GM12878 (cell line): ENCODE measurements around the gene NUBP1. TPM values are rescaled to one million over a fixed set of nuclear protein-coding genes. Genes with fewer than 3 reads are reported as not detected.
A peak's percentile ranks its signal among the peaks of the same experiment; 100 is the strongest.

Experiments
- BACH1 ChIP-seq: fragments of 450-650 bp; IDR thresholded peaks from 2 replicates; pipeline ENCODE4 v1.6.1; 2017; ENCODE audit warnings: mild to moderate bottlenecking, borderline replicate concordance
- CBX5 ChIP-seq: sonication (generic); IDR thresholded peaks from 2 replicates; pipeline ENCODE4 v1.6.1; 2016; ENCODE audit warnings: low read depth, moderate library complexity, mild to moderate bottlenecking, inconsistent platforms
- CEBPB ChIP-seq, 2 experiments: fragments of 150-350 bp in 1 of 2; IDR thresholded peaks; 2 replicates each; pipeline ENCODE4 v1.6.1; 2012 to 2014; ENCODE audit warnings: low read depth in 2 of 2, low read length in 2 of 2, borderline replicate concordance in 1 of 2, inconsistent platforms in 1 of 2
- CTCF ChIP-seq, 3 experiments: IDR thresholded peaks in 2 of 3; conservative IDR thresholded peaks in 1 of 3; 2 replicates each; pipeline ENCODE4 v1.5.1; 2011; ENCODE audit warnings: low read depth in 3 of 3, low read length in 3 of 3, mild to moderate bottlenecking in 3 of 3, control low read depth in 2 of 3, moderate library complexity in 2 of 3, inconsistent platforms in 1 of 3, mixed read lengths in 1 of 3; ENCODE audit not compliant: control insufficient read depth in 2 of 3, insufficient read depth in 1 of 3; ENCODE audit errors: extremely low read depth in 1 of 3
- HDAC2 ChIP-seq: fragments of 200-600 bp; sonication (generic); IDR thresholded peaks from 2 replicates; pipeline ENCODE4 v1.6.1; 2017
- IRF4 ChIP-seq: IDR thresholded peaks from 2 replicates; pipeline ENCODE4 v1.6.1; 2011; ENCODE audit warnings: low read depth, low read length
- MEF2A ChIP-seq: IDR thresholded peaks from 2 replicates; pipeline ENCODE4 v1.6.1; 2011; ENCODE audit warnings: low read depth, mild to moderate bottlenecking, low read length, moderate library complexity; ENCODE audit not compliant: insufficient read depth
- MLLT1 ChIP-seq: fragments of 450-650 bp; IDR thresholded peaks from 2 replicates; pipeline ENCODE4 v1.6.1; 2016; ENCODE audit warnings: mild to moderate bottlenecking
- MYC ChIP-seq: IDR thresholded peaks from 2 replicates; pipeline ENCODE4 v1.6.1; 2011; ENCODE audit warnings: mild to moderate bottlenecking, low read length, moderate library complexity, inconsistent platforms; ENCODE audit not compliant: insufficient read depth, insufficient replicate concordance, insufficient read length, severe bottlenecking
- NBN ChIP-seq: fragments of 450-650 bp; IDR thresholded peaks from 2 replicates; pipeline ENCODE4 v1.6.1; 2016
- NFYB ChIP-seq: IDR thresholded peaks from 2 replicates; pipeline ENCODE4 v1.6.1; 2011; ENCODE audit warnings: low read depth, mild to moderate bottlenecking, low read length, improper control_type of control experiment, moderate library complexity; ENCODE audit not compliant: insufficient read depth
- NR2F1 ChIP-seq: fragments of 450-650 bp; conservative IDR thresholded peaks from 2 replicates; pipeline ENCODE4 v1.6.1; 2017; ENCODE audit warnings: mild to moderate bottlenecking
- RAD21 ChIP-seq: IDR thresholded peaks from 2 replicates; pipeline ENCODE4 v1.6.1; 2011; ENCODE audit warnings: mild to moderate bottlenecking, low read depth, low read length, moderate library complexity; ENCODE audit not compliant: insufficient read depth
- RELB ChIP-seq: fragments of 450-650 bp; IDR thresholded peaks from 2 replicates; pipeline ENCODE4 v1.6.1; 2017; ENCODE audit warnings: low read depth, mild to moderate bottlenecking, moderate library complexity
- RUNX3 ChIP-seq: IDR thresholded peaks from 2 replicates; pipeline ENCODE4 v1.6.1; 2012; ENCODE audit warnings: low read length, inconsistent platforms
- SKIL ChIP-seq: fragments of 450-650 bp; IDR thresholded peaks from 2 replicates; pipeline ENCODE4 v1.6.1; 2017; ENCODE audit warnings: mild to moderate bottlenecking, low read depth, inconsistent platforms; ENCODE audit not compliant: poor library complexity, severe bottlenecking
- SUZ12 ChIP-seq: fragments of 200-600 bp; sonication (generic); IDR thresholded peaks from one replicate; pipeline ENCODE4 v1.6.1; 2018; ENCODE audit warnings: antibody characterized with exemption, mild to moderate bottlenecking; ENCODE audit not compliant: unreplicated experiment
- ZBTB11 ChIP-seq: fragments of 450-650 bp; formaldehyde crosslinking; IDR thresholded peaks from 2 replicates; pipeline ENCODE4 v1.5.0; 2022; ENCODE audit warnings: mild to moderate bottlenecking, missing genetic modification characterization
- polyA plus RNA-seq, 11 experiments: library from polyadenylated mRNA; depleted of rRNA in 4 of 11; unstranded in 6 of 11; stranded (reverse) in 5 of 11; fragments of >200 nt; fragmentation: Nextera tagmentation in 4 of 11; fragmentation: Illumina TruSeq in 1 of 11; extraction: Ambion mirVana in 4 of 11; extraction: Trizol in 1 of 11; gene quantifications; 1 replicate in 1 of 11; 2 replicates in 10 of 11; pipeline versions ENCODE4 v1.2.1 to v1.2.3, GENCODE V29; 2011 to 2016; ENCODE audit warnings: inconsistent platforms in 2 of 11, missing spikeins in 2 of 11, low read depth in 1 of 11
- total RNA-seq, 4 experiments: library from RNA; depleted of rRNA in 3 of 4; stranded (reverse); fragments of >200 nt in 3 of 4; fragmentation: Illumina TruSeq in 1 of 4; extraction: Trizol in 1 of 4; gene quantifications; 2 replicates each; pipeline versions ENCODE4 v1.2.1 to v1.2.3, GENCODE V29; 2013 to 2021

The NUBP1 gene
- total and polyA plus RNA-seq, 10 of the 15 experiments (the other 5 are each of a cell fraction or from before 2014, with no cell fraction given) = 31.0 to 74.9 (median 58.3) TPM

- TF ChIP-seq SKIL = peak; percentile 89
- peak in 1 of 2 experiments; percentile 62; a peak in 1 of 4 replicates for TF ChIP-seq CEBPB (IDR thresholded peaks at IDR 0.05; ENCODE audit: borderline replicate concordance in 1 of 2, low read depth in 2 of 2, low read length in 2 of 2)
- TF ChIP-seq RELB = peak; percentile 91
- no peak for TF ChIP-seq BACH1
- TF ChIP-seq NFYB = no peak
- TF ChIP-seq NBN = peak; percentile 80; the same call in 1 of the 2 replicates
- peak; percentile 17; the same call in 1 of the 2 replicates for TF ChIP-seq RAD21
- TF ChIP-seq NR2F1 = 0 out of 2 replicates have a peak, but pooled peaks have one; percentile 46
- TF ChIP-seq ZBTB11 = no peak
- TF ChIP-seq IRF4 = no peak; the same call in 1 of the 2 replicates
- TF ChIP-seq CBX5 = no peak
- TF ChIP-seq CTCF (IDR thresholded peaks at IDR 0.05 in 2 of 3, conservative IDR thresholded peaks at IDR 0.05 in 1 of 3; ENCODE audit: control insufficient read depth in 2 of 3, extremely low read depth in 1 of 3, insufficient read depth in 1 of 3, low read depth in 3 of 3, low read length in 3 of 3) = peak; percentile 8 to 25 (median 23); a peak in 3 of 6 replicates
- no peak for TF ChIP-seq MYC
- TF ChIP-seq HDAC2 = no peak
- 0 out of 2 replicates have a peak, but pooled peaks have one; percentile 42 for TF ChIP-seq MEF2A
- TF ChIP-seq RUNX3 = peak; percentile 60
- TF ChIP-seq SUZ12 = no peak
- no peak for TF ChIP-seq MLLT1
Measured at GRCh38 chr16:10812312-10813098, 68.9 kb downstream of the NUBP1 start (continued).
